Measurements from ENCODE around the gene DUS4L. TPM values are rescaled to one million over a fixed set of nuclear protein-coding genes. Genes with fewer than 3 reads are reported as not detected.
A peak's percentile ranks its signal among the peaks of the same experiment; 100 is the strongest.

The DUS4L gene
- polyA plus RNA-seq, 1 donor from 2014 or later, result 24.2 TPM

DNA sequence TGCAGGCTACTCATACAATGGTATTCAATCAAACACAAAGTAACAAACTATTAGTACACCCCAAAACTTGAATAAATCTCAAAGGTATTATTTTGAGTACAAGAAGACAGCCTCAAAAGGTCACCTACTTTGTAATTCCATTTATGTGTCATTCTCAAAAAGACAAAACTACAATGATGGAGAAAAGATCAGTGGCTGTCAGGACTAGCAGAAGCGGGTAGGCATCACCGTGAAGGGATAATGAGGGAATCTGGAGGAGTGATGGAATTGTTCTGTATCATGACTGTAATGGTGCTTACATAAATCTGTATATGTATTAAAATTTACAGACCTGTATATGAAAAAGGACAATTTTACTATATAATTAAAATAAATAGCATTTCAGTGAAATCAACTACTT lies 37.1 kb upstream of the DUS4L start (continued):
- TF ChIP-seq, protein P1, sequence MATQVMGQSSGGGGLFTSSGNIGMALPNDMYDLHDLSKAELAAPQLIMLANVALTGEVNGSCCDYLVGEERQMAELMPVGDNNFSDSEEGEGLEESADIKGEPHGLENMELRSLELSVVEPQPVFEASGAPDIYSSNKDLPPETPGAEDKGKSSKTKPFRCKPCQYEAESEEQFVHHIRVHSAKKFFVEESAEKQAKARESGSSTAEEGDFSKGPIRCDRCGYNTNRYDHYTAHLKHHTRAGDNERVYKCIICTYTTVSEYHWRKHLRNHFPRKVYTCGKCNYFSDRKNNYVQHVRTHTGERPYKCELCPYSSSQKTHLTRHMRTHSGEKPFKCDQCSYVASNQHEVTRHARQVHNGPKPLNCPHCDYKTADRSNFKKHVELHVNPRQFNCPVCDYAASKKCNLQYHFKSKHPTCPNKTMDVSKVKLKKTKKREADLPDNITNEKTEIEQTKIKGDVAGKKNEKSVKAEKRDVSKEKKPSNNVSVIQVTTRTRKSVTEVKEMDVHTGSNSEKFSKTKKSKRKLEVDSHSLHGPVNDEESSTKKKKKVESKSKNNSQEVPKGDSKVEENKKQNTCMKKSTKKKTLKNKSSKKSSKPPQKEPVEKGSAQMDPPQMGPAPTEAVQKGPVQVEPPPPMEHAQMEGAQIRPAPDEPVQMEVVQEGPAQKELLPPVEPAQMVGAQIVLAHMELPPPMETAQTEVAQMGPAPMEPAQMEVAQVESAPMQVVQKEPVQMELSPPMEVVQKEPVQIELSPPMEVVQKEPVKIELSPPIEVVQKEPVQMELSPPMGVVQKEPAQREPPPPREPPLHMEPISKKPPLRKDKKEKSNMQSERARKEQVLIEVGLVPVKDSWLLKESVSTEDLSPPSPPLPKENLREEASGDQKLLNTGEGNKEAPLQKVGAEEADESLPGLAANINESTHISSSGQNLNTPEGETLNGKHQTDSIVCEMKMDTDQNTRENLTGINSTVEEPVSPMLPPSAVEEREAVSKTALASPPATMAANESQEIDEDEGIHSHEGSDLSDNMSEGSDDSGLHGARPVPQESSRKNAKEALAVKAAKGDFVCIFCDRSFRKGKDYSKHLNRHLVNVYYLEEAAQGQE (IDR thresholded peaks at IDR 0.05; ENCODE audit: borderline replicate concordance), result peak; percentile 44

DNA sequence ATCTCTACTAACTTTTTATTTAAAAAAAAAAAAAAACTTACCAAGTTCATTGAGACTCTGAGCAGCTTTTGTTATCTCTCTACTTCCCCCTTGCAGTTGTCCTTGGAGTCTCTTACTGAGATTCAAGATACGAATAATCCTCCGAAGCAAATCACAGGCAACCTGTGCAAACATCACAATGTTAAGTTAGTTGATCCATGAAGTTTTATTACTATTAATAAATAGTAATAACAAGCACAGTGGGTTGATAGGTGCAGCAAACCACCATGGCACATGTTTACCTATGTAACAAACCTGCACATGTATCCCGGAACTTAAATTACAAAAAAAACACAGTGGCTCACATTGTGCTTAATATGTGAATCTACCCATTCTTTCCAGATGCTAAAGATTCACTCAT lies 36.6 kb upstream of the DUS4L start:
- Histone ChIP-seq H3K27me3 (ENCODE audit: insufficient read depth, low read depth, low read length) (no peaks in the 10 kb centered on the region), H3K9me3 (ENCODE audit: low read length) (no peaks in the 10 kb centered on the region), H3F3A (ENCODE audit: insufficient read depth, low read length, poor library complexity, severe bottlenecking) (no peaks in the 10 kb centered on the region), H2AFZ (ENCODE audit: low read depth, low read length) (no peak overlapping the region), H3K4me3 (ENCODE audit: low read length) (no peak overlapping the region), H4K20me1 (ENCODE audit: insufficient read depth) (no peaks in the 10 kb centered on the region), H3K9ac (ENCODE audit: low read length) (no peak overlapping the region), H3K36me3 (ENCODE audit: insufficient read depth, low read length) (no peaks in the 10 kb centered on the region), H3K4me2 (ENCODE audit: low read length) (no peak overlapping the region), H3K9me2 (ENCODE audit: insufficient read depth, low read length) (no peaks in the 10 kb centered on the region), H3K79me2 (replicated peaks; ENCODE audit: insufficient read depth, low read length) (no peaks in the 10 kb centered on the region), H3K27ac (ENCODE audit: low read length) (peak overlapping the region; percentile 62)
- TF ChIP-seq RAD21 (conservative IDR thresholded peaks at IDR 0.05), result no peak
- TF ChIP-seq EP300 (conservative IDR thresholded peaks at IDR 0.05; ENCODE audit: poor library complexity, severe bottlenecking), result no peak
- TF ChIP-seq SMC3 (conservative IDR thresholded peaks at IDR 0.05; ENCODE audit: poor library complexity), result no peak
- no peak for TF ChIP-seq TAF1 (IDR thresholded peaks at IDR 0.05; ENCODE audit: low read depth)
- TF ChIP-seq POLR2AphosphoS5 (IDR thresholded peaks at IDR 0.05), result no peak
- TF ChIP-seq, protein P1 (IDR thresholded peaks at IDR 0.05; ENCODE audit: borderline replicate concordance), result no peak
- TF ChIP-seq, protein P2, sequence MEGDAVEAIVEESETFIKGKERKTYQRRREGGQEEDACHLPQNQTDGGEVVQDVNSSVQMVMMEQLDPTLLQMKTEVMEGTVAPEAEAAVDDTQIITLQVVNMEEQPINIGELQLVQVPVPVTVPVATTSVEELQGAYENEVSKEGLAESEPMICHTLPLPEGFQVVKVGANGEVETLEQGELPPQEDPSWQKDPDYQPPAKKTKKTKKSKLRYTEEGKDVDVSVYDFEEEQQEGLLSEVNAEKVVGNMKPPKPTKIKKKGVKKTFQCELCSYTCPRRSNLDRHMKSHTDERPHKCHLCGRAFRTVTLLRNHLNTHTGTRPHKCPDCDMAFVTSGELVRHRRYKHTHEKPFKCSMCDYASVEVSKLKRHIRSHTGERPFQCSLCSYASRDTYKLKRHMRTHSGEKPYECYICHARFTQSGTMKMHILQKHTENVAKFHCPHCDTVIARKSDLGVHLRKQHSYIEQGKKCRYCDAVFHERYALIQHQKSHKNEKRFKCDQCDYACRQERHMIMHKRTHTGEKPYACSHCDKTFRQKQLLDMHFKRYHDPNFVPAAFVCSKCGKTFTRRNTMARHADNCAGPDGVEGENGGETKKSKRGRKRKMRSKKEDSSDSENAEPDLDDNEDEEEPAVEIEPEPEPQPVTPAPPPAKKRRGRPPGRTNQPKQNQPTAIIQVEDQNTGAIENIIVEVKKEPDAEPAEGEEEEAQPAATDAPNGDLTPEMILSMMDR (IDR thresholded peaks at IDR 0.05; ENCODE audit: poor library complexity, severe bottlenecking), result no peak
- no peak for TF ChIP-seq EZH2 (IDR thresholded peaks at IDR 0.05; ENCODE audit: borderline replicate concordance, insufficient read depth, low read length, poor library complexity, severe bottlenecking)
- no peak for TF ChIP-seq MXI1 (conservative IDR thresholded peaks at IDR 0.05; ENCODE audit: poor library complexity, severe bottlenecking)

All from neural cell (in vitro differentiated cells).